KMS-11 (cell line): ENCODE data around the gene JMJD6.

Experiments used
- H2AFZ ChIP-seq: fragments of 200-600 bp; sonication (generic); 2 replicates; pipeline ENCODE4 v1.6.1; 2016; ENCODE audit warnings: antibody characterized with exemption, mixed run types, low read depth
- H3K27ac ChIP-seq: fragments of 200-600 bp; sonication (generic); 2 replicates; pipeline ENCODE4 v1.6.1; 2016; ENCODE audit warnings: mild to moderate bottlenecking, mixed run types
- H3K27me3 ChIP-seq: fragments of 200-600 bp; sonication (generic); 2 replicates; pipeline ENCODE4 v1.6.1; 2017; ENCODE audit warnings: mild to moderate bottlenecking, low read depth, mixed run types, moderate library complexity; ENCODE audit not compliant: insufficient read depth
- H3K36me3 ChIP-seq: fragments of 200-600 bp; sonication (generic); 2 replicates; pipeline ENCODE4 v1.6.1; 2017; ENCODE audit warnings: mild to moderate bottlenecking, mixed run types; ENCODE audit not compliant: insufficient read depth
- H3K4me1 ChIP-seq: fragments of 200-600 bp; sonication (generic); 2 replicates; pipeline ENCODE4 v1.6.1; 2016; ENCODE audit warnings: mild to moderate bottlenecking, low read depth, mixed run types; ENCODE audit not compliant: poor library complexity, severe bottlenecking
- H3K4me2 ChIP-seq: fragments of 200-600 bp; sonication (generic); 2 replicates; pipeline ENCODE4 v1.7.0; 2016; ENCODE audit warnings: mild to moderate bottlenecking, mixed run types
- H3K4me3 ChIP-seq: fragments of 200-600 bp; sonication (generic); IDR thresholded peaks from 2 replicates; pipeline ENCODE4 v1.6.1; 2017; ENCODE audit warnings: low read depth, low read length, mixed read lengths; ENCODE audit not compliant: insufficient read depth
- H3K79me2 ChIP-seq: fragments of 200-600 bp; sonication (generic); 2 replicates; pipeline ENCODE4 v1.6.1; 2016; ENCODE audit warnings: low read depth, mixed run types; ENCODE audit not compliant: insufficient read depth
- H3K9ac ChIP-seq: fragments of 200-600 bp; sonication (generic); 2 replicates; pipeline ENCODE4 v1.6.1; 2016; ENCODE audit warnings: mild to moderate bottlenecking, mixed run types
- H4K20me1 ChIP-seq: fragments of 200-600 bp; sonication (generic); 2 replicates; pipeline ENCODE4 v1.6.1; 2016; ENCODE audit warnings: mild to moderate bottlenecking, mixed run types; ENCODE audit not compliant: insufficient read depth
- CTCF ChIP-seq: fragments of 200-600 bp; sonication (generic); conservative IDR thresholded peaks from 2 replicates; pipeline ENCODE4 v1.6.1; 2017; ENCODE audit warnings: low read depth, mild to moderate bottlenecking, antibody characterized with exemption, low read length, moderate library complexity, mixed read lengths

JMJD6 gene

DNA sequence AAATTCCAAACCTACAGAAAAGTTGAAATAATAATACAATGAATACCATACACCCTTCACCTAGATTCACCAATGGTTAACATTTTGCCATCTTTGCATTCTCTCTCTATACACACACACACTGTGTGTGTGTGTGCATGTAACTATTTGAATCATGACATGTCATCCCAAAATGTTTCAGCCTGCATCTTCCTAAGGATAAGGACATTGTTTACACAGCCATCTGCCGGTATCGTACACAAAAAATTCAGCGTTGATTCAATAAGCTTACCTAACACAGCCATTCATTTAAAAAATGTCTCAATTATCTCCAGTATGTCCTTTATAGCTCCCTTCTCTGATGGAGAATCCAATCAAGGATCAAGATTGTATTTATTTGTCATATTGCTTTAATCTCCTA is 19.6 kb downstream of the JMJD6 start:
- Histone ChIP-seq H3K9ac (no peak overlapping the region), H2AFZ (no peak overlapping the region), H3K4me3 (no peak overlapping the region), H3K79me2 (no peaks in the 10 kb centered on the region), H3K27ac (no peak overlapping the region), H3K4me1 (no peaks in the 10 kb centered on the region), H3K4me2 (no peak overlapping the region), H3K27me3 (peaks cover 4% of the 10 kb centered on the region; the same call in 1 of the 2 replicates), H4K20me1 (no peaks in the 10 kb centered on the region), H3K36me3 (no peaks in the 10 kb centered on the region)
- TF ChIP-seq CTCF = no peak

GRCh38 chr17:76704805-76705204 is 21.6 kb downstream of the JMJD6 start:
- TF ChIP-seq CTCF = no peak
- no peaks in the 10 kb centered on the region for H3K27me3 ChIP-seq
- no peak overlapping the region for H3K9ac ChIP-seq
- no peaks in the 10 kb centered on the region for H3K36me3 ChIP-seq
- H3K79me2 ChIP-seq = no peaks in the 10 kb centered on the region
- H3K4me1 ChIP-seq = no peaks in the 10 kb centered on the region
- H3K4me3 ChIP-seq = no peak overlapping the region
- H2AFZ ChIP-seq = no peak overlapping the region
- H3K27ac ChIP-seq = no peak overlapping the region
- H4K20me1 ChIP-seq = no peaks in the 10 kb centered on the region
- no peak overlapping the region for H3K4me2 ChIP-seq

DNA sequence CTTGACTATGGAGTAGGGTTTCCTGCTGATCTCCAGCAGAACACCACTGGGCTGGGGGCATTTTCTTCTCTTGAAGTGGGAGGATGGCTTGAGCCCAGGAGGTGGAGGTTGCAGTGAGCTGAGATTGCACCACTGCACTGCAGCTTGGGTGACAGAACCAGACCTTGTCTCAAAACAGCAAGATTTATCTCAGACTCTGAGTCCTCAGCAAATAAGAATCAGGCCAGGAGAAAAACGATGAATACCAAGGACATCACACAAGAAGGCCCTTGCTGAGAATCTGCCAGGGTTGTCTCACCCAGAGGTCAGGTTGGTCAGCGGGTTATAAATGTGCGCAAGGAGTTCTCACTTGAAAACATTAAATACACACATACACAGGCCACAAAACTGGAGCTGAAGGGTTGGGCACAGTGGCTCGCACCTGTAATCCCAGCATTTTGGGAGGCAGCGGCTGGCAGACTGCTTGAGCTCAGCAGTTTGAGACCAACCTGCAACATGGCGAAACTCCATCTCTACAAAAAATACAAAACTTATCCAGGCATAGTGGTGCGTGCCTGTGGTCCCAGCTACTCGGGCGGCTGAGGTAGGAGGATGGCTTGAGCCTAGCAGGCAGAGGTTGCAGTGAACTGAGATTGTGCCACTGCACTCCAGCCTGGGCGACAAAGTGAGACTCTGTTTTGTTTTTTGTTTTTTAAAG is 23.3 kb downstream of the JMJD6 start:
- H3K9ac ChIP-seq = no peak overlapping the region
- no peaks in the 10 kb centered on the region for H3K36me3 ChIP-seq
- no peak overlapping the region for H3K4me3 ChIP-seq
- H3K4me1 ChIP-seq = no peaks in the 10 kb centered on the region
- no peaks in the 10 kb centered on the region for H3K27me3 ChIP-seq
- no peak overlapping the region for H3K4me2 ChIP-seq
- no peak overlapping the region for H2AFZ ChIP-seq
- no peaks in the 10 kb centered on the region for H3K79me2 ChIP-seq
- no peaks in the 10 kb centered on the region for H4K20me1 ChIP-seq
- TF ChIP-seq CTCF = no peak
- no peak overlapping the region for H3K27ac ChIP-seq

- no peak overlapping the region for H2AFZ ChIP-seq
- H3K9ac ChIP-seq = no peak overlapping the region
- H4K20me1 ChIP-seq = no peaks in the 10 kb centered on the region
- H3K4me3 ChIP-seq = no peak overlapping the region
- no peaks in the 10 kb centered on the region for H3K27me3 ChIP-seq
- no peaks in the 10 kb centered on the region for H3K79me2 ChIP-seq
- no peak overlapping the region for H3K4me2 ChIP-seq
- TF ChIP-seq CTCF = no peak
- H3K4me1 ChIP-seq = no peaks in the 10 kb centered on the region
- H3K36me3 ChIP-seq = no peaks in the 10 kb centered on the region
- H3K27ac ChIP-seq = no peak overlapping the region
These were observed 24.3 kb downstream of the JMJD6 start for GRCh38 chr17:76702076-76702475.
